GM12875 (cell line): ENCODE results near the gene UTP14C.

Experiments used
- H3K4me3 ChIP-seq: one replicate; pipeline ENCODE4 v1.5.1; 2011; ENCODE audit warnings: low read depth, low read length, control low read depth
- TF ChIP-seq, protein P1 (sequence below): IDR thresholded peaks from 2 replicates; pipeline ENCODE4 v1.5.1; 2011; ENCODE audit warnings: low read depth, mild to moderate bottlenecking, control low read depth, inconsistent platforms, low read length, moderate library complexity, borderline replicate concordance; ENCODE audit not compliant: insufficient read depth

Gene UTP14C

GRCh38 chr13:51998723-51999509 lies 25.6 kb upstream of the UTP14C start:
- TF ChIP-seq, protein P1, sequence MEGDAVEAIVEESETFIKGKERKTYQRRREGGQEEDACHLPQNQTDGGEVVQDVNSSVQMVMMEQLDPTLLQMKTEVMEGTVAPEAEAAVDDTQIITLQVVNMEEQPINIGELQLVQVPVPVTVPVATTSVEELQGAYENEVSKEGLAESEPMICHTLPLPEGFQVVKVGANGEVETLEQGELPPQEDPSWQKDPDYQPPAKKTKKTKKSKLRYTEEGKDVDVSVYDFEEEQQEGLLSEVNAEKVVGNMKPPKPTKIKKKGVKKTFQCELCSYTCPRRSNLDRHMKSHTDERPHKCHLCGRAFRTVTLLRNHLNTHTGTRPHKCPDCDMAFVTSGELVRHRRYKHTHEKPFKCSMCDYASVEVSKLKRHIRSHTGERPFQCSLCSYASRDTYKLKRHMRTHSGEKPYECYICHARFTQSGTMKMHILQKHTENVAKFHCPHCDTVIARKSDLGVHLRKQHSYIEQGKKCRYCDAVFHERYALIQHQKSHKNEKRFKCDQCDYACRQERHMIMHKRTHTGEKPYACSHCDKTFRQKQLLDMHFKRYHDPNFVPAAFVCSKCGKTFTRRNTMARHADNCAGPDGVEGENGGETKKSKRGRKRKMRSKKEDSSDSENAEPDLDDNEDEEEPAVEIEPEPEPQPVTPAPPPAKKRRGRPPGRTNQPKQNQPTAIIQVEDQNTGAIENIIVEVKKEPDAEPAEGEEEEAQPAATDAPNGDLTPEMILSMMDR = no peak
- H3K4me3 ChIP-seq = no peak overlapping the region

- no peak overlapping the region for H3K4me3 ChIP-seq
- TF ChIP-seq, protein P1 = no peak
Observed at GRCh38 chr13:51999510-51999911, 25.0 kb upstream of the UTP14C start.

DNA sequence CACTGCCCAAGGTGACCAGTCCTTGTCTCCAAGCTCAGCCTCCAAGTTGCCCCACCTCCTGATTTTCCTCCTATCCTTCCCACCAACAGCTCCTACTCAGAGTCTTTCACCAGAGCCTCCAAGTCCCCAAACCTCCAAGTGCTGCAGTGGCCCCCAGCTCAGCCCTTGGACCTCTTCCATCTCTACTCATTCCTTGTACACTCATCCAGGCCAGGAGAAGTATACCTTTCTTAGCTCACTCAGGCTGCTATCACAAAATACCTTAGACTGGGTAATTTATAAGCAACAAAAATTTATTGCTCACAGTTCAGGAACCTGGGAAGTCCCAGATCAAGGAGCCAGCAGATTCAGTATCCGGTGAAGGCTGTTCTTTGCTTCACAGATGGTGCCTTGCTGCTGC lies 24.6 kb upstream of the UTP14C start:
- TF ChIP-seq, protein P1 = no peak
- H3K4me3 ChIP-seq = no peak overlapping the region

DNA sequence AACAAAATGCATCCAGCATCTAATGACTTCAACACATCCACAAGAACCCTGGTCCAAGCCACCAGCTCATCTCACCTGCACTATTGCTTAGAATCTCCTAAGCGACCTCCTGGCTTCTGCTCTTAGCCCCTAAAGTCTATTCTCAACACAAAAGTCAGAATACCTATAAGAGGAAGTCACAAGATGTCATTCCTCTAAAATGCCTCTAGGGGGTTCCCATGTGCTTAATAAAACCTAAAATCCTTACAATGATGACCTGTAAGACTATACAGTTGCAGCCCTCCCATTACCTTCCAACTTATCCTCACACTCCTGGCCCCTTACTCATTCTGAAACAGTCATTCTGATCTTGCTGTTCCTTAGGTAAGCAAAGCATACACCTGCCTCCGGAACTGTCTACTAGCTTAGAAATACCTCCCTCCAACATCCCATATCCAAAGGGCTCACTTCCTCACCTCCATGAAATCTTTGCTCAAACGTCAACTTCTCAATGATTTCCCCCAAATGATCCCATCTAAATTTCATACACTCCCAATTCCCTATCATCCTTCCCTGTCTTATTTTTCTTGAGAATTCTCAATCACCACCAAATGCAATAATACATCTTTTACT lies 23.3 kb upstream of the UTP14C start:
- TF ChIP-seq, protein P1 = peak; percentile 60; the same call in 1 of the 2 replicates

GRCh38 chr13:52002361-52002760 lies 22.1 kb upstream of the UTP14C start:
- H3K4me3 ChIP-seq = no peak overlapping the region
- TF ChIP-seq, protein P1 = no peak

More for the DNA sequence above, 23.3 kb upstream of the UTP14C start:
- no peak overlapping the region for H3K4me3 ChIP-seq

DNA sequence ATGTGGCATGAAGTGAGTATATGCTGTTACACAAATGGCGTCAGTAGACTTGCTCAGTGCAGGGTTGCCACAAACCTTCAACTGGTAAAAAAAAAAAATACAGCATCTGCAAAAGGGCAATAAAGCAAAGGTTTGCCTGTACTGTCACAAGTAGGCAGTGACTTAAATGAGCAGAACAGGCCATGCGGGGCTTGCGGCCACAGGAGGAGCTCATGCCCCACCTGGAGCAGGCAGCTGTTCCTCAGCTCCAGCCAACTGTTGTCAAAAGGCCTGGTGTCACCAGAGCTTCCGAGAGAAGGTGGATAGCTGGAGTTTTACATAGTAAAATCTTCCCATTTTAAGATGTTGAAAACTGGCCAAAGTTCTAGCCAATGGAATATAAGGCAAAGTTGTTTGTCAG lies 20.9 kb upstream of the UTP14C start:
- no peak overlapping the region for H3K4me3 ChIP-seq
- TF ChIP-seq, protein P1 = no peak
